Measurements from ENCODE around the gene ARL2.
A peak's percentile ranks its signal among the peaks of the same experiment; 100 is the strongest.

DNA sequence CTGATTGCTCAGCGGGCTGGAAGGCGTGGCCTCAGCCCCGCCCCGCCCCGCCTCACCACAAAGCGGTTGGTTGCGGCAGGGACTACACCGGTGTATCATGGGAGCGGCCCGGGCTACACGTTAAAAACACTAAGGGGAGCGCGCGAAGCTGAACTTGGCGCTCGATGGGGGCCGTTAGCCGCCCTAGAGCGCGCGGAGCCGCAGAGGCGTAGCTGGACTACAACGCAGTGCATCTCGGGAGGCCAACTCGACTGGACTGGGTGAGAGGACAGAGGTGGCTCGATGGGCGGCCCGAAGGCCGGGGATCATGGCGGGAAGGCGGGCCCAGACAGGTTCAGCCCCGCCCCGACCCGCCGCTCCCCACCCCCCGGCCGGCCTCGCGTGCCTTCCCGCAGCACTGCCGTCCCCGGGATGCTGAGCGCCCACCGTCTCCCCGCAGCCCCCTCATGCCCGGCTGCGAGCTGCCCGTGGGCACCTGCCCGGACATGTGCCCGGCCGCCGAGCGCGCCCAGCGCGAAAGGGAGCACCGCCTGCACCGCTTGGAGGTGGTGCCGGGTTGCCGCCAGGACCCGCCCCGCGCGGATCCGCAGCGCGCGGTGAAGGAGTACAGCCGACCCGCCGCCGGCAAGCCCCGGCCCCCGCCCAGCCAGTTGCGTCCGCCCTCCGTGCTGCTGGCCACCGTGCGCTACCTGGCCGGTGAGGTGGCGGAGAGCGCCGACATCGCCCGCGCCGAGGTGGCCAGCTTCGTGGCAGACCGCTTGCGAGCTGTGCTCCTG, 27.1 kb downstream of the ARL2 start, which contains the start of gene SAC3D1:
- TF ChIP-seq, protein P1, sequence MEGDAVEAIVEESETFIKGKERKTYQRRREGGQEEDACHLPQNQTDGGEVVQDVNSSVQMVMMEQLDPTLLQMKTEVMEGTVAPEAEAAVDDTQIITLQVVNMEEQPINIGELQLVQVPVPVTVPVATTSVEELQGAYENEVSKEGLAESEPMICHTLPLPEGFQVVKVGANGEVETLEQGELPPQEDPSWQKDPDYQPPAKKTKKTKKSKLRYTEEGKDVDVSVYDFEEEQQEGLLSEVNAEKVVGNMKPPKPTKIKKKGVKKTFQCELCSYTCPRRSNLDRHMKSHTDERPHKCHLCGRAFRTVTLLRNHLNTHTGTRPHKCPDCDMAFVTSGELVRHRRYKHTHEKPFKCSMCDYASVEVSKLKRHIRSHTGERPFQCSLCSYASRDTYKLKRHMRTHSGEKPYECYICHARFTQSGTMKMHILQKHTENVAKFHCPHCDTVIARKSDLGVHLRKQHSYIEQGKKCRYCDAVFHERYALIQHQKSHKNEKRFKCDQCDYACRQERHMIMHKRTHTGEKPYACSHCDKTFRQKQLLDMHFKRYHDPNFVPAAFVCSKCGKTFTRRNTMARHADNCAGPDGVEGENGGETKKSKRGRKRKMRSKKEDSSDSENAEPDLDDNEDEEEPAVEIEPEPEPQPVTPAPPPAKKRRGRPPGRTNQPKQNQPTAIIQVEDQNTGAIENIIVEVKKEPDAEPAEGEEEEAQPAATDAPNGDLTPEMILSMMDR (IDR thresholded peaks at IDR 0.05) = no peak
- TF ChIP-seq MEF2A (IDR thresholded peaks at IDR 0.05; ENCODE audit: borderline replicate concordance, low read depth) (no peak), TAF1 (IDR thresholded peaks at IDR 0.05; ENCODE audit: borderline replicate concordance, low read depth, low read length) (no peak; the same call in 1 of the 2 replicates), SMC3 (IDR thresholded peaks at IDR 0.05; ENCODE audit: low read depth, low read length) (no peak), JUND (IDR thresholded peaks at IDR 0.05) (no peak), YY1 (IDR thresholded peaks at IDR 0.05; ENCODE audit: low read depth) (no peak; the same call in 1 of the 2 replicates), ELF1 (IDR thresholded peaks at IDR 0.05) (no peak), FOXM1 (IDR thresholded peaks at IDR 0.05; ENCODE audit: low read depth) (no peak), MXI1 (IDR thresholded peaks at IDR 0.05; ENCODE audit: low read depth, low read length) (no peak)
- TF ChIP-seq, protein P2, sequence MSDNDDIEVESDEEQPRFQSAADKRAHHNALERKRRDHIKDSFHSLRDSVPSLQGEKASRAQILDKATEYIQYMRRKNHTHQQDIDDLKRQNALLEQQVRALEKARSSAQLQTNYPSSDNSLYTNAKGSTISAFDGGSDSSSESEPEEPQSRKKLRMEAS (IDR thresholded peaks at IDR 0.05; ENCODE audit: low read depth) = peak; percentile 90
- TF ChIP-seq, protein P3, sequence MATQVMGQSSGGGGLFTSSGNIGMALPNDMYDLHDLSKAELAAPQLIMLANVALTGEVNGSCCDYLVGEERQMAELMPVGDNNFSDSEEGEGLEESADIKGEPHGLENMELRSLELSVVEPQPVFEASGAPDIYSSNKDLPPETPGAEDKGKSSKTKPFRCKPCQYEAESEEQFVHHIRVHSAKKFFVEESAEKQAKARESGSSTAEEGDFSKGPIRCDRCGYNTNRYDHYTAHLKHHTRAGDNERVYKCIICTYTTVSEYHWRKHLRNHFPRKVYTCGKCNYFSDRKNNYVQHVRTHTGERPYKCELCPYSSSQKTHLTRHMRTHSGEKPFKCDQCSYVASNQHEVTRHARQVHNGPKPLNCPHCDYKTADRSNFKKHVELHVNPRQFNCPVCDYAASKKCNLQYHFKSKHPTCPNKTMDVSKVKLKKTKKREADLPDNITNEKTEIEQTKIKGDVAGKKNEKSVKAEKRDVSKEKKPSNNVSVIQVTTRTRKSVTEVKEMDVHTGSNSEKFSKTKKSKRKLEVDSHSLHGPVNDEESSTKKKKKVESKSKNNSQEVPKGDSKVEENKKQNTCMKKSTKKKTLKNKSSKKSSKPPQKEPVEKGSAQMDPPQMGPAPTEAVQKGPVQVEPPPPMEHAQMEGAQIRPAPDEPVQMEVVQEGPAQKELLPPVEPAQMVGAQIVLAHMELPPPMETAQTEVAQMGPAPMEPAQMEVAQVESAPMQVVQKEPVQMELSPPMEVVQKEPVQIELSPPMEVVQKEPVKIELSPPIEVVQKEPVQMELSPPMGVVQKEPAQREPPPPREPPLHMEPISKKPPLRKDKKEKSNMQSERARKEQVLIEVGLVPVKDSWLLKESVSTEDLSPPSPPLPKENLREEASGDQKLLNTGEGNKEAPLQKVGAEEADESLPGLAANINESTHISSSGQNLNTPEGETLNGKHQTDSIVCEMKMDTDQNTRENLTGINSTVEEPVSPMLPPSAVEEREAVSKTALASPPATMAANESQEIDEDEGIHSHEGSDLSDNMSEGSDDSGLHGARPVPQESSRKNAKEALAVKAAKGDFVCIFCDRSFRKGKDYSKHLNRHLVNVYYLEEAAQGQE (IDR thresholded peaks at IDR 0.05; ENCODE audit: low read depth, low read length) = no peak
